Keratinocyte (primary cell): Measurements from ENCODE around the gene ZNF407. TPM values are rescaled to one million over a fixed set of nuclear protein-coding genes. Genes with fewer than 3 reads are reported as not detected.
A peak's percentile ranks its signal among the peaks of the same experiment; 100 is the strongest.

Source experiments
- DNase-seq: peaks from one replicate; pipeline ENCODE4 v3.0.0-alpha.2; 2011; ENCODE audit warnings: low read depth, missing footprints, low spot score
- FAIRE-seq: peaks from 2 replicates; lab custom pipeline; 2011; peaks lifted over from hg19 to GRCh38; lab: Jason Lieb, UNC
- H2AFZ ChIP-seq: 2 replicates; pipeline ENCODE4 v1.6.0; 2012; ENCODE audit warnings: low read length, control low read depth, inconsistent platforms; ENCODE audit not compliant: control insufficient read depth
- H3K27ac ChIP-seq: 2 replicates; pipeline ENCODE4 v1.5.1; 2011; ENCODE audit warnings: low read length; ENCODE audit not compliant: control insufficient read depth, insufficient read depth
- H3K27me3 ChIP-seq: 3 replicates; pipeline ENCODE4 v1.6.0; 2011; ENCODE audit warnings: low read length; ENCODE audit not compliant: control insufficient read depth, insufficient read depth; ENCODE audit errors: extremely low read depth
- H3K36me3 ChIP-seq, 2 experiments: 2 replicates in 1 of 2; 3 replicates in 1 of 2; pipeline ENCODE4 v1.5.1; 2011; ENCODE audit warnings: low read length in 2 of 2, mild to moderate bottlenecking in 1 of 2; ENCODE audit not compliant: control insufficient read depth in 2 of 2, insufficient read depth in 2 of 2; ENCODE audit errors: extremely low read depth in 1 of 2
- H3K4me1 ChIP-seq: 3 replicates; pipeline ENCODE4 v1.5.1; 2011; ENCODE audit warnings: low read length; ENCODE audit not compliant: control insufficient read depth, insufficient read depth; ENCODE audit errors: extremely low read depth
- H3K4me2 ChIP-seq: 3 replicates; pipeline ENCODE4 v1.6.0; 2011; ENCODE audit warnings: low read depth, low read length; ENCODE audit not compliant: control insufficient read depth, insufficient read depth; ENCODE audit errors: extremely low read depth
- H3K4me3 ChIP-seq, 3 experiments: fragments of 200-600 bp in 1 of 3; sonication (generic) in 1 of 3; 2 replicates in 2 of 3; 3 replicates in 1 of 3; pipeline ENCODE4 v1.5.1; 2011 to 2016; ENCODE audit warnings: low read length in 3 of 3, mild to moderate bottlenecking in 3 of 3, control low read depth in 2 of 3, inconsistent platforms in 1 of 3, low read depth in 1 of 3, mixed read lengths in 1 of 3, mixed run types in 1 of 3, moderate library complexity in 1 of 3; ENCODE audit not compliant: control insufficient read depth in 2 of 3, insufficient read depth in 2 of 3; ENCODE audit errors: extremely low read depth in 1 of 3
- H3K79me2 ChIP-seq: 2 replicates; pipeline ENCODE4 v1.6.0; 2012; ENCODE audit warnings: low read length; ENCODE audit not compliant: control insufficient read depth, insufficient read depth
- H3K9ac ChIP-seq: 3 replicates; pipeline ENCODE4 v1.6.0; 2011; ENCODE audit warnings: low read length; ENCODE audit not compliant: control insufficient read depth, insufficient read depth; ENCODE audit errors: extremely low read depth
- H3K9me1 ChIP-seq: 3 replicates; pipeline ENCODE4 v1.6.0; 2011; ENCODE audit warnings: low read length; ENCODE audit not compliant: control insufficient read depth, insufficient read depth; ENCODE audit errors: extremely low read depth
- H3K9me3 ChIP-seq: 2 replicates; pipeline ENCODE4 v1.5.1; 2012; ENCODE audit warnings: low read depth, low read length; ENCODE audit not compliant: control insufficient read depth
- H4K20me1 ChIP-seq: 3 replicates; pipeline ENCODE4 v1.6.0; 2011; ENCODE audit warnings: low read length; ENCODE audit not compliant: control insufficient read depth, insufficient read depth; ENCODE audit errors: extremely low read depth
- EZH2 ChIP-seq: IDR thresholded peaks from one replicate; pipeline ENCODE4 v1.6.1; 2012; ENCODE audit warnings: inconsistent platforms, mild to moderate bottlenecking, low read length, moderate library complexity
- dilution Hi-C: fragments of 300-500 bp; cut with MboI; formaldehyde crosslinking; loops from one replicate; pipeline ENCODE4 v1.7.0; 2020; ENCODE audit warnings: low sequenced_read_pairs; ENCODE audit not compliant: extremely low pct_ligation_motif_present
- polyA plus RNA-seq, 5 experiments: library from polyadenylated mRNA; depleted of rRNA in 3 of 5; stranded (reverse) in 3 of 5; stranded (forward) in 1 of 5; unstranded in 1 of 5; fragments of >200 nt; gene quantifications; 1 replicate in 1 of 5; 2 replicates in 3 of 5; 3 replicates in 1 of 5; pipeline versions ENCODE4 v1.2.1 to v1.2.3, GENCODE V29; 2011 to 2012; ENCODE audit warnings: missing spikeins in 2 of 5, low read depth in 1 of 5, low replicate concordance in 1 of 5
- TF ChIP-seq, protein P1 (sequence below), 3 experiments: IDR thresholded peaks in 1 of 3; conservative IDR thresholded peaks in 1 of 3; optimal IDR thresholded peaks in 1 of 3; 2 replicates in 2 of 3; 3 replicates in 1 of 3; pipeline versions ENCODE3 to v1.5.1; 2011; ENCODE audit warnings: low read length in 3 of 3, mild to moderate bottlenecking in 3 of 3, moderate library complexity in 2 of 3, control low read depth in 1 of 3, inconsistent platforms in 1 of 3; ENCODE audit not compliant: insufficient read depth in 2 of 3; ENCODE audit errors: extremely low read depth in 1 of 3

ZNF407 gene
- polyA plus RNA-seq, 1 donor (not counting 4 experiments of a cell fraction or from before 2014, with no cell fraction given), result 3.8 TPM

- H3K27me3 ChIP-seq, result no peaks in the 10 kb centered on the region
- H3K9ac ChIP-seq, result no peak overlapping the region
- H3K79me2 ChIP-seq, result no peaks in the 10 kb centered on the region
- DNase-seq (no peak), FAIRE-seq (no peak)
- no peak overlapping the region for H3K4me3 ChIP-seq
- dilution Hi-C loops, result no loop called here
- H4K20me1 ChIP-seq, result no peaks in the 10 kb centered on the region
- TF ChIP-seq, protein P1, sequence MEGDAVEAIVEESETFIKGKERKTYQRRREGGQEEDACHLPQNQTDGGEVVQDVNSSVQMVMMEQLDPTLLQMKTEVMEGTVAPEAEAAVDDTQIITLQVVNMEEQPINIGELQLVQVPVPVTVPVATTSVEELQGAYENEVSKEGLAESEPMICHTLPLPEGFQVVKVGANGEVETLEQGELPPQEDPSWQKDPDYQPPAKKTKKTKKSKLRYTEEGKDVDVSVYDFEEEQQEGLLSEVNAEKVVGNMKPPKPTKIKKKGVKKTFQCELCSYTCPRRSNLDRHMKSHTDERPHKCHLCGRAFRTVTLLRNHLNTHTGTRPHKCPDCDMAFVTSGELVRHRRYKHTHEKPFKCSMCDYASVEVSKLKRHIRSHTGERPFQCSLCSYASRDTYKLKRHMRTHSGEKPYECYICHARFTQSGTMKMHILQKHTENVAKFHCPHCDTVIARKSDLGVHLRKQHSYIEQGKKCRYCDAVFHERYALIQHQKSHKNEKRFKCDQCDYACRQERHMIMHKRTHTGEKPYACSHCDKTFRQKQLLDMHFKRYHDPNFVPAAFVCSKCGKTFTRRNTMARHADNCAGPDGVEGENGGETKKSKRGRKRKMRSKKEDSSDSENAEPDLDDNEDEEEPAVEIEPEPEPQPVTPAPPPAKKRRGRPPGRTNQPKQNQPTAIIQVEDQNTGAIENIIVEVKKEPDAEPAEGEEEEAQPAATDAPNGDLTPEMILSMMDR (optimal IDR thresholded peaks at IDR 0.05 in 1 of 3, IDR thresholded peaks at IDR 0.05 in 1 of 3, conservative IDR thresholded peaks at IDR 0.05 in 1 of 3; ENCODE audit: extremely low read depth in 1 of 3, insufficient read depth in 2 of 3, low read length in 3 of 3), result no peak
- no peak for TF ChIP-seq EZH2
- peaks cover 4% of the 10 kb centered on the region for H3K4me1 ChIP-seq
- H3K36me3 ChIP-seq, result no peaks in the 10 kb centered on the region
- H3K9me1 ChIP-seq, result peaks cover 3% of the 10 kb centered on the region
- H3K4me2 ChIP-seq, result peak overlapping the region; percentile 17
- H3K27ac ChIP-seq, result no peak overlapping the region
- H2AFZ ChIP-seq, result no peak overlapping the region
- H3K9me3 ChIP-seq, result no peaks in the 10 kb centered on the region
These were observed 133.4 kb downstream of the ZNF407 start for GRCh38 chr18:74731097-74731496.

DNA sequence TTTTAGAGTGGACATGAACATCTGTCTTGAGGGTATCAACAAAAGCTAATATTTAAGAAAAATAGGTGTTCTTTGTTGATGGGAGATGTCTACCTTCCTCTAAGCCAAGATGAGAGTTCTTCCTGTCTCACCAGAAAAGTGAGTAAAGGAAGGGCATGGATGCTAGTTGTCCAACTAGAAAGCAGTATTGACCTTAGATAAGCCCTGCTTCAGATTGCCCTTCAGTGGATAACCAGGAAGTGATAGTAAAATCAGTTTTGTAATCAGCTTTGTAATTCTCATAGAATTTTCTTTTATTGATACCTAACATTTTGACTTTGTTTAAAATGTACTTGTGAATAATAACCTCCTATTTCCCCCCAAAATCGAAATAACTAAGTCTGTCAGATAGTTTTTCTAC lies 134.7 kb downstream of the ZNF407 start:
- no peaks in the 10 kb centered on the region for H4K20me1 ChIP-seq
- H3K27ac ChIP-seq, result no peak overlapping the region
- TF ChIP-seq, protein P1 (optimal IDR thresholded peaks at IDR 0.05 in 1 of 3, IDR thresholded peaks at IDR 0.05 in 1 of 3, conservative IDR thresholded peaks at IDR 0.05 in 1 of 3; ENCODE audit: extremely low read depth in 1 of 3, insufficient read depth in 2 of 3, low read length in 3 of 3), result no peak
- no peak overlapping the region for H3K9ac ChIP-seq
- peaks cover 3% of the 10 kb centered on the region for H3K9me1 ChIP-seq
- DNase-seq (no peak), FAIRE-seq (no peak)
- no peaks in the 10 kb centered on the region for H3K9me3 ChIP-seq
- H3K27me3 ChIP-seq, result no peaks in the 10 kb centered on the region
- H3K4me1 ChIP-seq, result peaks cover 4% of the 10 kb centered on the region
- H3K36me3 ChIP-seq, result no peaks in the 10 kb centered on the region
- dilution Hi-C loops, result no loop called here
- H3K79me2 ChIP-seq, result no peaks in the 10 kb centered on the region
- H3K4me3 ChIP-seq, result no peak overlapping the region
- no peak overlapping the region for H2AFZ ChIP-seq
- no peak overlapping the region for H3K4me2 ChIP-seq
